GM12878 (cell line): ENCODE measurements around the gene SEL1L.

ENCODE experiments used
- CTCF ChIP-seq, 3 experiments: IDR thresholded peaks in 2 of 3; conservative IDR thresholded peaks in 1 of 3; 2 replicates each; pipeline ENCODE4 v1.5.1; 2011; ENCODE audit warnings: low read depth in 3 of 3, low read length in 3 of 3, mild to moderate bottlenecking in 3 of 3, control low read depth in 2 of 3, moderate library complexity in 2 of 3, inconsistent platforms in 1 of 3, mixed read lengths in 1 of 3; ENCODE audit not compliant: control insufficient read depth in 2 of 3, insufficient read depth in 1 of 3; ENCODE audit errors: extremely low read depth in 1 of 3
- EP300 ChIP-seq, 2 experiments: fragments of 150-350 bp in 1 of 2; IDR thresholded peaks; 2 replicates each; pipeline ENCODE4 v1.6.1; 2011 to 2012; ENCODE audit warnings: low read depth in 2 of 2, low read length in 2 of 2, borderline replicate concordance in 1 of 2, improper control_type of control experiment in 1 of 2, inconsistent platforms in 1 of 2; ENCODE audit not compliant: control insufficient read depth in 1 of 2
- EZH2 ChIP-seq: IDR thresholded peaks from 2 replicates; pipeline ENCODE4 v1.6.1; 2012; ENCODE audit warnings: low read depth, mild to moderate bottlenecking, control low read depth, inconsistent platforms, low read length, borderline replicate concordance; ENCODE audit not compliant: control insufficient read depth
- HDAC2 ChIP-seq: fragments of 200-600 bp; sonication (generic); IDR thresholded peaks from 2 replicates; pipeline ENCODE4 v1.6.1; 2017
- NR2C2 ChIP-seq: IDR thresholded peaks from 2 replicates; pipeline ENCODE4 v1.6.1; 2011; ENCODE audit warnings: borderline replicate concordance, low read depth; ENCODE audit not compliant: control insufficient read depth, insufficient read length
- PAX5 ChIP-seq: IDR thresholded peaks from 2 replicates; pipeline ENCODE4 v1.6.1; 2011; ENCODE audit warnings: low read depth, low read length, borderline replicate concordance
- PBX3 ChIP-seq: IDR thresholded peaks from 2 replicates; pipeline ENCODE4 v1.6.1; 2011; ENCODE audit warnings: mild to moderate bottlenecking, low read depth, low read length, moderate library complexity; ENCODE audit not compliant: insufficient replicate concordance
- RAD21 ChIP-seq: IDR thresholded peaks from 2 replicates; pipeline ENCODE4 v1.6.1; 2011; ENCODE audit warnings: mild to moderate bottlenecking, low read depth, low read length, moderate library complexity; ENCODE audit not compliant: insufficient read depth
- SMC3 ChIP-seq: IDR thresholded peaks from 2 replicates; pipeline ENCODE4 v1.6.1; 2011; ENCODE audit warnings: low read length, improper control_type of control experiment, borderline replicate concordance
- TCF7 ChIP-seq: IDR thresholded peaks from 2 replicates; pipeline ENCODE4 v1.6.1; 2014; ENCODE audit warnings: antibody characterized with exemption, borderline replicate concordance
- ZBTB33 ChIP-seq: fragments of 450-650 bp; IDR thresholded peaks from 2 replicates; pipeline ENCODE4 v1.6.1; 2017; ENCODE audit warnings: mild to moderate bottlenecking

- TF ChIP-seq CTCF (IDR thresholded peaks at IDR 0.05 in 2 of 3, conservative IDR thresholded peaks at IDR 0.05 in 1 of 3; ENCODE audit: control insufficient read depth in 2 of 3, extremely low read depth in 1 of 3, insufficient read depth in 1 of 3, low read depth in 3 of 3, low read length in 3 of 3) (no peak), NR2C2 (no peak), SMC3 (no peak), EZH2 (no peak), RAD21 (no peak), PAX5 (no peak), ZBTB33 (no peak), TCF7 (no peak), PBX3 (no peak), EP300 (IDR thresholded peaks at IDR 0.05; ENCODE audit: borderline replicate concordance in 1 of 2, control insufficient read depth in 1 of 2, low read depth in 2 of 2, low read length in 2 of 2) (no peak), HDAC2 (no peak)
Observed at GRCh38 chr14:81478446-81478845, 55.2 kb downstream of the SEL1L start.
